Spleen (tissue), 7 donors: ENCODE data around the gene EML5.

Source experiments
- CTCF ChIP-seq, 11 experiments: fragments of 200-600 bp in 7 of 11; fragments of 450-650 bp in 4 of 11; sonication (generic) in 4 of 11; IDR thresholded peaks in 8 of 11; conservative IDR thresholded peaks in 3 of 11; 1 replicate in 7 of 11; 2 replicates in 4 of 11; pipeline versions ENCODE4 v1.4.0 to v1.8.0; 2016 to 2021; ENCODE audit warnings: antibody characterized with exemption in 11 of 11, inconsistent platforms in 4 of 11, mild to moderate bottlenecking in 1 of 11
- POLR2A ChIP-seq, 3 donors: fragments of 450-650 bp; IDR thresholded peaks; one replicate each; pipeline ENCODE4 v1.5.1; 2017; ENCODE audit warnings: antibody characterized with exemption in 3 of 3, mild to moderate bottlenecking in 1 of 3
- POLR2AphosphoS5 ChIP-seq, 3 donors: sonication (generic); formaldehyde crosslinking; IDR thresholded peaks; one replicate each; pipeline ENCODE4 v1.5.1; 2017; ENCODE audit warnings: antibody characterized with exemption in 3 of 3
- donor health status: DM: no; HTN: no; CAD: no; lungs with moderate emphysema.
- donor health status: DM: no; HTN: no; CAD: no.
- donor health status: DM: no; HTN: no; CAD: no.

GRCh38 chr14:88682495-88683114 is 110.1 kb downstream of the EML5 start:
- TF ChIP-seq CTCF (IDR thresholded peaks at IDR 0.05 in 8 of 11, conservative IDR thresholded peaks at IDR 0.05 in 3 of 11) (no peak), POLR2AphosphoS5 (IDR thresholded peaks at IDR 0.05) (no peak), POLR2A (IDR thresholded peaks at IDR 0.05) (no peak)
